RWPE2 (cell line): Measurements from ENCODE around the gene ZNF708.
"Not testable (repeated sequence)": the region's sequence is repeated elsewhere in the genome, so short reads cannot be mapped to it uniquely, and the experiment has no call there.

Source experiments
- ATAC-seq: fragments of 200-7000 bp; cut with Tn5 transposase; 3 replicates; pipeline ENCODE4 v1.9.1; 2021; ENCODE audit warnings: low read depth
- DNase-seq: peaks from one replicate; pipeline ENCODE4 v3.0.0-alpha.2; 2020; ENCODE audit warnings: low spot score
- H3K27ac ChIP-seq: fragments of 450-650 bp; 2 replicates; pipeline ENCODE4 v1.5.1; 2017; ENCODE audit warnings: mild to moderate bottlenecking; ENCODE audit not compliant: poor library complexity, severe bottlenecking
- H3K27me3 ChIP-seq: fragments of 250-450 bp; sonication (Bioruptor Pico); 2 replicates; pipeline ENCODE4 v1.5.1; 2021; ENCODE audit warnings: mild to moderate bottlenecking, moderate library complexity; ENCODE audit not compliant: insufficient read depth, poor library complexity, severe bottlenecking
- H3K36me3 ChIP-seq: fragments of 250-450 bp; sonication (Bioruptor Pico); 2 replicates; pipeline ENCODE4 v1.5.1; 2020; ENCODE audit warnings: low read depth, mild to moderate bottlenecking, moderate library complexity
- H3K4me1 ChIP-seq: fragments of 250-450 bp; sonication (Bioruptor Pico); 2 replicates; pipeline ENCODE4 v1.5.1; 2021; ENCODE audit warnings: mild to moderate bottlenecking, moderate library complexity; ENCODE audit not compliant: insufficient read depth, poor library complexity, severe bottlenecking
- H3K4me3 ChIP-seq: fragments of 250-450 bp; sonication (Bioruptor Pico); 2 replicates; pipeline ENCODE4 v1.5.1; 2021; ENCODE audit warnings: mild to moderate bottlenecking, moderate library complexity; ENCODE audit not compliant: severe bottlenecking
- H3K9me3 ChIP-seq: fragments of 250-450 bp; sonication (Bioruptor Pico); 2 replicates; pipeline ENCODE4 v1.5.1; 2021; ENCODE audit warnings: mild to moderate bottlenecking, moderate library complexity; ENCODE audit not compliant: severe bottlenecking
- TF ChIP-seq, protein P1 (sequence below): fragments of 450-650 bp; IDR thresholded peaks from one replicate; pipeline ENCODE4 v1.5.1; 2017; ENCODE audit warnings: mild to moderate bottlenecking, moderate library complexity; ENCODE audit not compliant: poor library complexity, severe bottlenecking

ZNF708 gene

DNA sequence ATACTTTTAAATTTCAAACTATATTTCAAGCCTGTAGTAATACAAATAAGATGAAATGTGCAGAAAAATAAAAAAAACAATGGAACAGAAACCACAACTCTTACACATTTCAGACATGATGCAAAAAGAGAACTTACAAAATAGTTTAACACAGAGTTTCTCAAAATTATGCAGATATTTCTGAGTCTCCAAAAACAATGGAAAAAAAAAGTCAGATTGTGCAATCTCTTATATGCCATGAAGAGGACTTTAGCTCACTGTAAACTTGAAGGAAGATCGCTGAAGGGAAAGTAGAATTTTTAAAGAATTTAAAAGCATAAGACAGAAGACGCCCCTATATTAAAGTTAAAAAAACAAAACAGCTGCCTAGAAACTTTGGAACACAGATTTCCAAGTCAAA lies 20.4 kb downstream of the ZNF708 start:
- Histone ChIP-seq H3K27me3 (no peaks in the 10 kb centered on the region), H3K9me3 (peaks cover 5% of the 10 kb centered on the region), H3K27ac (no peak overlapping the region), H3K4me1 (no peaks in the 10 kb centered on the region), H3K36me3 (peaks cover 10% of the 10 kb centered on the region), H3K4me3 (no peak overlapping the region)
- DNase-seq (no peak), ATAC-seq (no peak)
- TF ChIP-seq, protein P1, sequence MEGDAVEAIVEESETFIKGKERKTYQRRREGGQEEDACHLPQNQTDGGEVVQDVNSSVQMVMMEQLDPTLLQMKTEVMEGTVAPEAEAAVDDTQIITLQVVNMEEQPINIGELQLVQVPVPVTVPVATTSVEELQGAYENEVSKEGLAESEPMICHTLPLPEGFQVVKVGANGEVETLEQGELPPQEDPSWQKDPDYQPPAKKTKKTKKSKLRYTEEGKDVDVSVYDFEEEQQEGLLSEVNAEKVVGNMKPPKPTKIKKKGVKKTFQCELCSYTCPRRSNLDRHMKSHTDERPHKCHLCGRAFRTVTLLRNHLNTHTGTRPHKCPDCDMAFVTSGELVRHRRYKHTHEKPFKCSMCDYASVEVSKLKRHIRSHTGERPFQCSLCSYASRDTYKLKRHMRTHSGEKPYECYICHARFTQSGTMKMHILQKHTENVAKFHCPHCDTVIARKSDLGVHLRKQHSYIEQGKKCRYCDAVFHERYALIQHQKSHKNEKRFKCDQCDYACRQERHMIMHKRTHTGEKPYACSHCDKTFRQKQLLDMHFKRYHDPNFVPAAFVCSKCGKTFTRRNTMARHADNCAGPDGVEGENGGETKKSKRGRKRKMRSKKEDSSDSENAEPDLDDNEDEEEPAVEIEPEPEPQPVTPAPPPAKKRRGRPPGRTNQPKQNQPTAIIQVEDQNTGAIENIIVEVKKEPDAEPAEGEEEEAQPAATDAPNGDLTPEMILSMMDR = no peak

DNA sequence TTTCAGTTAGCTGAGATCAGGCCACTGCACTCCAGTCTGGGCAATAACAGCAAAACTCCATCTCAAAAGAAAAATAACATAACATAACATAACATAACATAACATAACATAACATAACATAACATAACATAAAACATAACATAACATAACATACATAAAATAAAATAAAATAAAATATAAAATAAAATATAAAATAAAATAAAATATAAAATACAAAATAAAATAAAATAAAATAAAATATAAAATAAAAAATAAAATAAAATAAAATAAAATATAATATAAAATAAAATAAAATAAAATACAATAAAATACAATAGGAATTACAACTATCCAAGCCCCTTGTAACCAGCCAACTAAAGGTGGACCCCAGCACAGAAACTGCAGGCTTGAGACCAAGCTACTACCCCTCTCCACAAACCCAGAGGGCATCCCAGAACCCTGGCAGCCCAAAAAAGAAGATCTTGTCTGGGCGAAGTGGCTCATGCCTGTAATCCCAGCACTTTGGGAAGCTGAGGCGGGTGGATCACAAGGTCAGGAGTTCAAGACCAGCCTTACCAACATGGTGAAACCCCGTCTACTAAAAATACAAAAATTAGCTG lies 22.2 kb downstream of the ZNF708 start:
- not testable (repeated sequence) for H3K9me3 ChIP-seq, ATAC-seq
- H3K36me3 ChIP-seq = peaks cover 11% of the 10 kb centered on the region

DNA sequence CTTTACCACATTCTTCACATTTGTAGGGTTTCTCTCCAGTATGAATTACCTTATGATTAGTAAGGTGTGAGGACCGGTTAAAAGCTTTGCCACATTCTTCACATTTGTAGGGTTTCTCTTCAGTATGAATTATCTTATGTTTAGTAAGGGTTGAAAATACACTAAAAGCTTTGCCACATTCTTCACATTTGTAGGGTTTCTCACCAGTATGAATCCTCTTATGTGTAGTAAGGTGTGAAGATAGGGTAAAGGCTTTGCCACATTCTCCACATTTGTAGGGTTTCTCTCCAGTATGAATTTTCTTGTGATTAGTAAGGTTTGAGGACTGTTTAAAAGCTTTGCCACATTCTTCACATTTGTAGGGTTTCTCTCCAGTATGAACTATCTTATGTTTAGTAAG lies 35.4 kb downstream of the ZNF708 start:
- not testable (repeated sequence) for ATAC-seq, H3K27ac ChIP-seq, H3K4me1 ChIP-seq, DNase-seq, H3K27me3 ChIP-seq, H3K4me3 ChIP-seq, H3K9me3 ChIP-seq
- H3K36me3 ChIP-seq = peaks cover 15% of the 10 kb centered on the region

More for the DNA sequence above, 22.2 kb downstream of the ZNF708 start:
- not testable (repeated sequence) for H3K4me3 ChIP-seq, H3K27me3 ChIP-seq, DNase-seq, H3K4me1 ChIP-seq, H3K27ac ChIP-seq

DNA sequence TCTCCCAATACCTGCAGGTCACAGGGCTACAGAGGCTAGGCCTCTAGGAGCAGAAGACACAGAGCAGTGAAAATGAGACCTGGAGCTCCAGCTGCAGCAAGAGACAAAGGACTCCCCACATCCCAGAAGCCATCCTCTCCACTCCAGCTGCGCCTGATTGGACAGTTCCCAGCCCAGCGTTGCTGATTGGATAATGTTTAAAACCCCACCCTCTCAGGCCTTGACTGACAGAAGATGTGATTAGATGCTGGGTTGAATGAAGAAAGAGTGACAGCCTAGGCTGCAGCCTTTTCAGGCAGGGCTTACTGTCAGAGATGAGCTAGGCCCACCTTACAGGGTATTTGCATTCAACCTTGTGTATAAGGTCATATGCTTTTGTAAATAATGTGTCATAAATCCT lies 59.4 kb downstream of the ZNF708 start:
- H3K4me3 ChIP-seq = no peak overlapping the region
- H3K9me3 ChIP-seq = peaks cover 3% of the 10 kb centered on the region
- H3K36me3 ChIP-seq = no peaks in the 10 kb centered on the region
- no peak for DNase-seq
- no peaks in the 10 kb centered on the region for H3K4me1 ChIP-seq
- no peak overlapping the region for H3K27ac ChIP-seq
- TF ChIP-seq, protein P1 = no peak
- ATAC-seq = no peak
- no peaks in the 10 kb centered on the region for H3K27me3 ChIP-seq

DNA sequence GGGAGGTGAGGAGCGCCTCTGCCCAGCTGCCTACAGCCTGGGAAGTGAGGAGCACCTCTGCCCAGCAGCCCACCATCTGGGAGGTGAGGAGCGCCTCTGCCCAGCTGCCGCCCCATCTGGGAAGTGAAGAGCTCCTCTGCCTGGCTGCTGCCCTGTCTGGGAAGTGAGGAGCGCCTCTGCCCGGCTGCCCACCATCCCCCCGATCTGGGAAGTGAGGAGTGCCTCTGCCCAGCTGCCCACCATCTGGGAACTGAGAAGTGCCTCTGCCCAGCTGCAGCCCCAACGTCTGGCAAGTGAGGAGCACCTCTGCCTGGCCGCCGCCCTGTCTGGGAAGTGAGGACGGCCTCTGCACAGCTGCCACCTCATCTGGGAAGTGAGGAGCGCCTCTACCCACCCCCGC lies 64.3 kb downstream of the ZNF708 start:
- Histone ChIP-seq H3K4me3 (no peak overlapping the region), H3K36me3 (no peaks in the 10 kb centered on the region), H3K27ac (no peak overlapping the region), H3K4me1 (no peaks in the 10 kb centered on the region), H3K27me3 (no peaks in the 10 kb centered on the region), H3K9me3 (no peaks in the 10 kb centered on the region)
- no peak for DNase-seq
- ATAC-seq = no peak
- TF ChIP-seq, protein P1 = no peak

DNA sequence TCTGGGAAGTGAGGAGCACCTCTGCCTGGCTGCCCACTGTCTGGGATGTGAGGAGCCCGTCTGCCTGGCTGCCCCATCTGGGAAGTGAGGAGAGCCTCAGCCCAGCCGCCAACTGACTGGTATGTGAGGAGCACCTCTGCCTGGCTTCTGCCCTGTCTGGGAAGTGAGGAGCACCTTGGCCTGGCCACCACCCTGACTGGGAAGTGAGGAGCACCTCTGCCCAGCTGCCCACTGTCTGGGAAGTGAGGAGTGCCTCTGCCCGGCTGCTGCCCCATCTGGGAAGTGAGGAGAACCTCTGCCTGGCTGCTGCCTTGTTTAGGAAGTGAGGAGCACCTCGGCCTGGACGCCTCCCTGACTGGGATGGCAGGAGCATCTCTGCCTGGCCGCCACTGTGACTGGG lies 64.8 kb downstream of the ZNF708 start:
- Histone ChIP-seq H3K4me1 (no peaks in the 10 kb centered on the region), H3K27me3 (no peaks in the 10 kb centered on the region), H3K9me3 (no peaks in the 10 kb centered on the region), H3K4me3 (no peak overlapping the region), H3K27ac (no peak overlapping the region), H3K36me3 (no peaks in the 10 kb centered on the region)
- ATAC-seq = no peak
- TF ChIP-seq, protein P1 = no peak
- no peak for DNase-seq

DNA sequence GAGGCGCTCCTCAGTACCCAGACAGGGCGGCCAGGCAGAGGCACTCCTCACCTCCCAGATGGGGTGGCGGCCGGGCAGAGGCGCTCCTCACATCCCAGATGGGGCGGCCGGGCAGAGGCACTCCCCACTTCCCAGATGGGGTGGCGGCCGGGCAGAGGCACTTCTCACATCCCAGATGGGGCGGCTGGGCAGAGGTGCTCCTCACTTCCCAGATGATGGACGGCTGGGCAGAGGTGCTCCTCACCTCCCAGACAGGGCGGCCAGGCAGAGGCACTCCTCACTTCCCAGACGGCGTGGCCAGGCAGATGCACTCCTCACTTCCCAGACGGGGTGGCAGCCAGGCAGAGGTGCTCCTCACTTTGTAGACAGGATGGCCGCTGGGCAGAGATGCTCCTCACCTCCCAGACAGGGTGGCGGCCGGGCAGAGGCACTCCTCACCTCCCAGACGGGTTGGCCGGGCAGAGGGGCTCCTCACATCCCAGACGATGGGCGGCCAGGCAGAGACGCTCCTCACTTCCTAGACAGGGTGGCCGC lies 68.3 kb downstream of the ZNF708 start:
- not testable (repeated sequence) for H3K9me3 ChIP-seq, DNase-seq, ATAC-seq, H3K36me3 ChIP-seq, H3K27ac ChIP-seq, H3K4me1 ChIP-seq, H3K4me3 ChIP-seq, H3K27me3 ChIP-seq
